Right lobe of liver (tissue), 4 donors: ENCODE measurements around the gene TRIM2.

Experiments
- CTCF ChIP-seq, 4 donors: fragments of 200-600 bp in 3 of 4; fragments of 450-650 bp in 1 of 4; IDR thresholded peaks; one replicate each; pipeline versions ENCODE4 v1.5.1 to v1.8.0; 2016 to 2022; ENCODE audit warnings: antibody characterized with exemption in 4 of 4, mild to moderate bottlenecking in 2 of 4
- POLR2A ChIP-seq: fragments of 450-650 bp; IDR thresholded peaks from one replicate; pipeline ENCODE4 v1.6.1; 2017; ENCODE audit warnings: antibody characterized with exemption, mild to moderate bottlenecking
- donor health status: DM: no; HTN: no; CAD: no.
- donor health status: DM: no; HTN: no; CAD: no.
- donor health status: DM: no; HTN: yes; CAD: no.

- TF ChIP-seq CTCF (IDR thresholded peaks at IDR 0.05) (no peak), POLR2A (no peak)
These were observed 167.5 kb downstream of the TRIM2 start for GRCh38 chr4:153371701-153372234.
